C4-2B (cell line): ENCODE data around the gene NLRP9.

Experiments used
- H3K27ac ChIP-seq: fragments of 450-650 bp; 2 replicates; pipeline ENCODE4 v1.5.1; 2017
- ZFX ChIP-seq: fragments of 450-650 bp; IDR thresholded peaks from 2 replicates; pipeline ENCODE4 v1.6.1; 2017
- TF ChIP-seq, protein P1 (sequence below): fragments of 450-650 bp; conservative IDR thresholded peaks from 2 replicates; pipeline ENCODE4 v1.5.1; 2017; ENCODE audit warnings: mild to moderate bottlenecking

NLRP9 gene

DNA sequence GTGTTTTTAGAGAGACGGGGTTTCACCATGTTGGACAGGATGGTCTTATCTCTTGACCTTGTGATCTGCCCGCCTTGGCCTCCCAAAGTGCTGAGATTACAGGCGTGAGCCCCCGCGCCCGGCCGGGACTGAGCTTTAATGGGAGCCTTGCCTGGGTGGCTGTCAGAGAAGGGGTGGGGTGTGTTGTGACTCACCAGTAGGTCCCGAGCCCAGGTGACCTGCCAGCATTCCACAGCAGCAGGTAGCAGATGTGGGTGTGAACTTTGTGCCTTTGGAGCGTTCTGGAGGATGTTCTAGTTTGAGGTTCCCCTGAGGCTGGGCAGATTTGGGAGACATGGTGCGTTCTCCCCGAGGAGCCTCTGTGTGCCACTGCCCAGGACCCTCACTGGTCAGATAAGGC lies 70.2 kb downstream of the NLRP9 start:
- no peak overlapping the region for H3K27ac ChIP-seq
- TF ChIP-seq, protein P1, sequence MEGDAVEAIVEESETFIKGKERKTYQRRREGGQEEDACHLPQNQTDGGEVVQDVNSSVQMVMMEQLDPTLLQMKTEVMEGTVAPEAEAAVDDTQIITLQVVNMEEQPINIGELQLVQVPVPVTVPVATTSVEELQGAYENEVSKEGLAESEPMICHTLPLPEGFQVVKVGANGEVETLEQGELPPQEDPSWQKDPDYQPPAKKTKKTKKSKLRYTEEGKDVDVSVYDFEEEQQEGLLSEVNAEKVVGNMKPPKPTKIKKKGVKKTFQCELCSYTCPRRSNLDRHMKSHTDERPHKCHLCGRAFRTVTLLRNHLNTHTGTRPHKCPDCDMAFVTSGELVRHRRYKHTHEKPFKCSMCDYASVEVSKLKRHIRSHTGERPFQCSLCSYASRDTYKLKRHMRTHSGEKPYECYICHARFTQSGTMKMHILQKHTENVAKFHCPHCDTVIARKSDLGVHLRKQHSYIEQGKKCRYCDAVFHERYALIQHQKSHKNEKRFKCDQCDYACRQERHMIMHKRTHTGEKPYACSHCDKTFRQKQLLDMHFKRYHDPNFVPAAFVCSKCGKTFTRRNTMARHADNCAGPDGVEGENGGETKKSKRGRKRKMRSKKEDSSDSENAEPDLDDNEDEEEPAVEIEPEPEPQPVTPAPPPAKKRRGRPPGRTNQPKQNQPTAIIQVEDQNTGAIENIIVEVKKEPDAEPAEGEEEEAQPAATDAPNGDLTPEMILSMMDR: no peak

DNA sequence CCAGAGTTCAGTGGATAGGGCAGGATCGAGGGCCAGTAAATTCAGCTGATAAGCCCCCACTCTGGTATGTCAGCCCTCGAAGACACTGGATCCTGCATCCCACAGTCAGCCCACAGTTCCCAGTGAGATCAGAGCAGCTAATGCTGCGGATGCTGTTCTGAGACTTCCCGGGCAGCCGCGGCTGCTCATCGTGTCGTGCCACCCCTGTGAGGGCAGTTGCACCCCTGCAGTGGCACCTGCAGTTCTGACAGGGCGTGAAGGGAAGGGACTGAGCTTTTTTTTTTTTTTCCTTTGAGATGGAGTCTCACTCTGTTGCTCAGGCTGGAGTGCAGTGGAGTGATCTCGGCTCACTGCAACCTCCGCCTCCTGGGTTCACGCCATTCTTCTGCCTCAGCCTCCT lies 70.7 kb downstream of the NLRP9 start:
- TF ChIP-seq ZFX: no peak
- TF ChIP-seq, protein P1: no peak
- no peak overlapping the region for H3K27ac ChIP-seq

DNA sequence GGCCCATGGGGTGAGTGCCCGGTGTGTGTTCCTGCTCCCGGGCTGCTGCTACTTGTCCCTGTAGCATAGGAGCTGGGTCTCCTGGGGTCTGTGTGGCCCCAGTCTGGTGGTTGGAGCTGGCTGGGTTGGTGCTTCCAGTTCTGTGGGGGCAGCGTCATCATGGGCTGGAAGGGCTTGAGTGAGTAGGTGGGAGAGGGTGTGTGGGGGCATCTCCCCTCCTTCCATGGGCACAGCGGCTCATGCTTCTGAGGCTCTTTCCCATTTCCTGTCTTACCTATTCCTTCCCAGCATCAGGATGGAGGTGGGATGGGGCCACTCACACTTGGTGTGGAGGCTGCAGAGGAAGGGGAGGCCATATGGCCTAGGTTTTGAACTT lies 71.2 kb downstream of the NLRP9 start:
- TF ChIP-seq, protein P1: no peak
- no peak for TF ChIP-seq ZFX
- no peak overlapping the region for H3K27ac ChIP-seq

DNA sequence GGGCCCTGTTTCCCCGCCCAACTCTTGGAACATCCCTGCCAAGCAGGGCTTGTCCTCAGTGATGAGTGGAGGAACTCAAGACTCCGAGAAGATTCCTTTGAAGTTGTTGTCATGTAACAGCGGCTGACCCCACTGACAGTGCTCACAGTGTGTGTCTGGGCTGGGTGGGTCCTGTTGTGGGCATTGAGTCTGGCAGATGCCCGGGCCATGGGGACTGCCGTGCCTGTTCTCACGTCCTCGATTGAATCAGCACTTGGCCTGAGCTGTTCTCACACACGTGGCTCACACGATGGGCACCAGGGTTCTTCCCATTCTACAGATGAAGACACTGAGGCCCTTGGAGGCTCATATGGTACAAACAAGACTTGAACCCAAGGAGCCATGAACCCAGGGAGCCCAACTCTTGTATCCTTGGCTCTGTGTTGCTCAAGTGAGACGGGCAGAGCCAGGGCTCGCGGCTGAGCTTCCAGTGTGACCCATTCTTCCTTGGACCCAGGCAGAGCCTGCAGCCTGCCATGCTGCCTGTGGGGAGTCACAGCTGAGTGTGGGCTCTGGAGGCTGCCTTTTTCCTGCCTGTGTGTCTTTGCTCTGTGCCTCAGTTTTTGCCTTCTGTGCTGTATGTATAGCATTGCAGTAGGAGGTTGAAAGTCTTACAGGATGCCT lies 71.7 kb downstream of the NLRP9 start:
- H3K27ac ChIP-seq: no peak overlapping the region
- TF ChIP-seq, protein P1: no peak
- TF ChIP-seq ZFX: no peak

DNA sequence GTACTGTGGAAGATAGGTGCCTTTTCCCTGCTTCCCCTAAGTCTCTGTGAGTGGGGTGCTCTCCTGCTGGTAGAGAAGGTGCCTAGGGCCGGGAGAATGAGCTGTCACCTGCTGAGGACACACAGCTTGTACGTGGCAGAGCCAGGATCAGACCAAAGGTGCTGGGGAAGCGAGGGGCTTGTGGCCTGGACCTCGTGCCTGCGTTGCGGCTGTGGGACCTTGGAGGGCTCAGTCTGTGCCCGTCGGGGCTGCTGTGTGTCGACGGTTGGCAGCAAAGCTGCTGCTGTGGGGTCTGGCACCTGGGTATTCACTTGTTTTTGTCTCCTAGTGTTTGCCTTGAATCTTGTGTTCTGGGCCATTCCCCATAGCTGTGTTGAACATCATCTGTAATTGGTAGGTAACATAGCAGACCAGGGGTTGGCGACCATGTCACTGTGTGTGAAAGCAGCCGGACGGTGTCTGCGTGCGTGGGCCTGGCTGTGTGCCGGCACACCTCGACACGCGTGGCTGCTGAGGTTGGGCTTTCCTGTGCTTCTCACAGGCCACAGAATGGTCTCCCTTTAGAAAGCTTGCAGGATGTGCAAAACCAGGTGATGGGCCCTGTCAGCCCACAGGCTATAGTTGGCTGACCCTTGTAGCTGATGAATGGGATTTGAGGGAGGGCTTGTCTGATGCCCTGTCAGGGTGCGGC lies 74.2 kb downstream of the NLRP9 start:
- TF ChIP-seq ZFX: no peak
- TF ChIP-seq, protein P1: no peak
- H3K27ac ChIP-seq: no peak overlapping the region

DNA sequence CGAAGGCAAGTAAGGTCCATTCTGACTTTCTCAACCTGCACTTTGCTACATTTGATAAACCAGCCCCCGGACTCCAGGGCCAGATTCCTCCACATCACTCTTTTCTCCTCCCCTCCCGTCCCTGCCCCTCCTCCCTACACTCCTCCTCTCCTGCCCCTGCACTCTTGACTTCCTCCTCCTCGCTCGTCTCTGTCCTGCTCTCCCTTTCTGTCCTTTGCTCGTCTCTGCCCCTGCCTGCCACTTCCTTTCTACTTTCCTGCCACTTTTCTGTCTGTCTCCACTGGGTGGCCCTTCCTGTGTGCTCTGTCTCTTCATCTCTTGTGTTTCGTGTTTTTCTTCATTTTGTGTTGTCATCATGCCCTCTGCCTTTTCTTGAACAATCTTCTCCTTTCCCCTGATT lies 76.4 kb downstream of the NLRP9 start:
- no peak overlapping the region for H3K27ac ChIP-seq

DNA sequence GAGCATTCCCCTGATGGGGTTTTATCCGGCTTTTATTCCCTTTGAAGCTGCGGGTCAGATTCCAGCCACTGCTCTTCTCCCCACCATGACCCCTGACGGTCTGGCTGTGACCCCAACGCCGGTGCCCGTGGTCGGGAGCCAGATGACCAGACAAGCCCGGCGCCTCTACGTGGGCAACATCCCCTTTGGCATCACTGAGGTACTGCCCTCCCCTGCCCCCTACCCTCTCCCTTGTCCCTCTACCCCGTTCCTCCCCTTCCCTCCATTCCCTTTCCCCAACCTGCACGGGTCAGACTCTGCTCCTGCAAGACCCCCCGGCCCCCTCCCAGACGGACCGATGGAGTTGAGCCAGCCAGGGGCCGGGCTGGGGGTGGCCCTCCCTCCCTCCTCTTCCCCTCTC lies 77.2 kb downstream of the NLRP9 start:
- TF ChIP-seq, protein P1: no peak
- TF ChIP-seq ZFX: no peak
- no peak overlapping the region for H3K27ac ChIP-seq

More for the DNA sequence above, 76.4 kb downstream of the NLRP9 start:
- no peak for TF ChIP-seq ZFX
- TF ChIP-seq, protein P1: no peak
